Measurements from ENCODE around the gene DLX2.

DNA sequence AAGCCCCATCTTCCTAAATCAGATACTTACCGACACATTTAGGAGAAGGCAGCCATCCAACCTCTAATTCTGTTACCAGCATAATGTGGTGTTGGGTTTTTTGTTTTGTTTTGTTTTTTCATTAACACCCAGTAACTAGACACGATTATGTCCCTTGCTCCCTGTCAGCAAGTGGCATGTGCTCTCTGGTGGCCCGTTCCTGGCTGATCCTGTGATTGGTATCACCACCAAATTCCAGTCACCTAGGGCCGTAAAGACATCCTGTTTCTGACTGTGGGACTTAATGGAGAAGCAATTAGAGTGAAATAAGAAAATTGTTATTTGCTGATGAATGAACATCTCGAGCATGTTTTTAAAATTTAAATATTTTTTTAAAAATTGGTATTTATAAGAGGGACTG, 23.3 kb downstream of the DLX2 start:
- TF ChIP-seq CTCF (IDR thresholded peaks at IDR 0.05) (no peak), EP300 (IDR thresholded peaks at IDR 0.05) (no peak)

Data from gastroesophageal sphincter (tissue), 3 donors.